ENCODE data around the gene CES2.

CES2 gene

DNA sequence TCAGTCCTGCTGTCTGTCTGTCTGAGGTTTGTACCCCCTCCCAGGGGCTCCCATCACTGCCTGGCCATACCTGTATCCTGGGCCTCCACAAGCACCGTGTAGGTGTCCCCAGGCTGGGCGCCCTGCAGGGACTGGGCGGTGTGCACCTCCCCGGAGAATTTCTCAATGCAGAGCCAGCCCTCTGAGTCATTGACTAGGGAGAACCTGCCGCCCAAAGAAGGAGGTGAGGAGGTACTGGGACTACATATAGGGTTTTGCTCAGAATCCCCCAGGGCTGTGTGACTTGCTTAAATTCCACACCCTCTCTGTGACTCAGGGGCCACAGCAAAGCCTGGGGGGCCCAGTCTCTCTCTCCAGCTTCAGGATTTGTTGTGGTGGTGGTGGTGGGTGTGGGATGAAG, 24.2 kb upstream of the CES2 start:
- no peaks in the 10 kb centered on the region for H3K4me1 ChIP-seq (ENCODE audit: insufficient read depth, low read length, severe bottlenecking)
- H3K27me3 ChIP-seq (ENCODE audit: insufficient read depth, low read length), result peaks cover 7% of the 10 kb centered on the region; the same call in 1 of the 2 replicates
- no peaks in the 10 kb centered on the region for H3K9me3 ChIP-seq (ENCODE audit: low read length)
- H3K36me3 ChIP-seq (ENCODE audit: insufficient read depth, low read length), result no peaks in the 10 kb centered on the region
- TF ChIP-seq, protein P1, sequence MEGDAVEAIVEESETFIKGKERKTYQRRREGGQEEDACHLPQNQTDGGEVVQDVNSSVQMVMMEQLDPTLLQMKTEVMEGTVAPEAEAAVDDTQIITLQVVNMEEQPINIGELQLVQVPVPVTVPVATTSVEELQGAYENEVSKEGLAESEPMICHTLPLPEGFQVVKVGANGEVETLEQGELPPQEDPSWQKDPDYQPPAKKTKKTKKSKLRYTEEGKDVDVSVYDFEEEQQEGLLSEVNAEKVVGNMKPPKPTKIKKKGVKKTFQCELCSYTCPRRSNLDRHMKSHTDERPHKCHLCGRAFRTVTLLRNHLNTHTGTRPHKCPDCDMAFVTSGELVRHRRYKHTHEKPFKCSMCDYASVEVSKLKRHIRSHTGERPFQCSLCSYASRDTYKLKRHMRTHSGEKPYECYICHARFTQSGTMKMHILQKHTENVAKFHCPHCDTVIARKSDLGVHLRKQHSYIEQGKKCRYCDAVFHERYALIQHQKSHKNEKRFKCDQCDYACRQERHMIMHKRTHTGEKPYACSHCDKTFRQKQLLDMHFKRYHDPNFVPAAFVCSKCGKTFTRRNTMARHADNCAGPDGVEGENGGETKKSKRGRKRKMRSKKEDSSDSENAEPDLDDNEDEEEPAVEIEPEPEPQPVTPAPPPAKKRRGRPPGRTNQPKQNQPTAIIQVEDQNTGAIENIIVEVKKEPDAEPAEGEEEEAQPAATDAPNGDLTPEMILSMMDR (IDR thresholded peaks at IDR 0.05; ENCODE audit: low read length), result no peak
- TF ChIP-seq EZH2 (IDR thresholded peaks at IDR 0.05; ENCODE audit: borderline replicate concordance, low read length), result no peak
- no peak overlapping the region for H3K27ac ChIP-seq (ENCODE audit: low read depth, low read length, poor library complexity, severe bottlenecking)
- no peak overlapping the region for H3K4me3 ChIP-seq (ENCODE audit: low read depth, low read length, poor library complexity, severe bottlenecking)
- no peaks in the 10 kb centered on the region for H3F3A ChIP-seq (ENCODE audit: insufficient read depth, low read length)
- H3K9me2 ChIP-seq (ENCODE audit: low read depth, low read length), result no peaks in the 10 kb centered on the region
- no peak overlapping the region for H3K9ac ChIP-seq (ENCODE audit: low read length)
- H2AFZ ChIP-seq (ENCODE audit: low read length), result no peak overlapping the region
- no peaks in the 10 kb centered on the region for H4K20me1 ChIP-seq (ENCODE audit: insufficient read depth, low read length)
- H3K79me2 ChIP-seq (ENCODE audit: insufficient read depth, low read length), result no peaks in the 10 kb centered on the region
- no peak overlapping the region for H3K4me2 ChIP-seq (ENCODE audit: low read length)

DNA sequence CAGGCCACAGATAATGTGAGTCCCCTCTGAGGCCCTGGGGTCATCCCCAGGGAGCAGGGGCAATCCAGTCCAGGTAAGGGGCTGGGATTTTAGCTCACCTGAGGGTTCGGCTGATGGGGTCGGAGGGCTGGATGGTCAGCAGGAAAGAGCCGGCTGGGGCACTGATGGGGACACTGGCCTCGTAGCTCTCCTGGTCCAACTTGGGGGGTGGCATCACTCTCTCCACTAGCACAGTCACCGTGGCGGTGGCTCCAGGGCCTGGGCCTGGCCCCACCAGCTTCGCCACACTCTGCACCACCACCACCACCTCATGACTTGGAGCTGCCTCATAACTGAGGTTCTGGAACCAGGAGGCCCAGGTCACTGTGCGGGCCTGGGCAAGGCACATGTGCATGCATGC, 23.5 kb upstream of the CES2 start:
- Histone ChIP-seq H3K4me3 (ENCODE audit: low read depth, low read length, poor library complexity, severe bottlenecking) (no peak overlapping the region), H3K9ac (ENCODE audit: low read length) (no peak overlapping the region), H3F3A (ENCODE audit: insufficient read depth, low read length) (no peaks in the 10 kb centered on the region), H3K4me2 (ENCODE audit: low read length) (no peak overlapping the region), H3K27me3 (ENCODE audit: insufficient read depth, low read length) (peaks cover 7% of the 10 kb centered on the region; the same call in 1 of the 2 replicates), H3K9me2 (ENCODE audit: low read depth, low read length) (no peaks in the 10 kb centered on the region), H4K20me1 (ENCODE audit: insufficient read depth, low read length) (no peaks in the 10 kb centered on the region), H3K4me1 (ENCODE audit: insufficient read depth, low read length, severe bottlenecking) (no peaks in the 10 kb centered on the region), H3K27ac (ENCODE audit: low read depth, low read length, poor library complexity, severe bottlenecking) (no peak overlapping the region), H2AFZ (ENCODE audit: low read length) (no peak overlapping the region), H3K36me3 (ENCODE audit: insufficient read depth, low read length) (no peaks in the 10 kb centered on the region), H3K9me3 (ENCODE audit: low read length) (no peaks in the 10 kb centered on the region), H3K79me2 (ENCODE audit: insufficient read depth, low read length) (no peaks in the 10 kb centered on the region)
- no peak for TF ChIP-seq EZH2 (IDR thresholded peaks at IDR 0.05; ENCODE audit: borderline replicate concordance, low read length)
- TF ChIP-seq, protein P1 (IDR thresholded peaks at IDR 0.05; ENCODE audit: low read length), result no peak

DNA sequence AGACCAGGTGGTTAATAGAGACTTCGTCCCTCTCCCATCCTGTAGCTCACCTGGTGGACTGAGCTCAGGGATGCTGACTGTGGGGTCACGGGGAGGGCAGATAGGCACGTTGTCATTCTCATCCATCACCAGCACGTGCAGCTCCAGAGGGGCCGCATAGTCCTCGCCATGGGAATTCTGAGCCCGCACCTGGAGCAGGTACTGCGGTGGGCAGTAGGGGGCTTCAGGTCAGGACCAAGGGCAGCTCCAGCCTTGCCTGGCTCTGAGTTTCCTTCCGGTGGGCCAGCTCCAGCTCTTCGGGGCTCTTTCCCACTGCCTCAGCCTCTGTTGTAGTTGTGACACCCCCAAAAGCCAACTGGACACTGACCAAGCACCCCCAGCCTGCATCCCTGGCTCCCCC, 22.2 kb upstream of the CES2 start:
- H3K9ac ChIP-seq (ENCODE audit: low read length), result no peak overlapping the region
- H4K20me1 ChIP-seq (ENCODE audit: insufficient read depth, low read length), result no peaks in the 10 kb centered on the region
- no peaks in the 10 kb centered on the region for H3K79me2 ChIP-seq (ENCODE audit: insufficient read depth, low read length)
- H2AFZ ChIP-seq (ENCODE audit: low read length), result no peak overlapping the region
- peaks cover 7% of the 10 kb centered on the region; the same call in 1 of the 2 replicates for H3K27me3 ChIP-seq (ENCODE audit: insufficient read depth, low read length)
- no peaks in the 10 kb centered on the region for H3K36me3 ChIP-seq (ENCODE audit: insufficient read depth, low read length)
- no peak for TF ChIP-seq EZH2 (IDR thresholded peaks at IDR 0.05; ENCODE audit: borderline replicate concordance, low read length)
- TF ChIP-seq, protein P1 (IDR thresholded peaks at IDR 0.05; ENCODE audit: low read length), result no peak
- no peak overlapping the region for H3K27ac ChIP-seq (ENCODE audit: low read depth, low read length, poor library complexity, severe bottlenecking)
- H3K4me2 ChIP-seq (ENCODE audit: low read length), result no peak overlapping the region
- H3K9me2 ChIP-seq (ENCODE audit: low read depth, low read length), result no peaks in the 10 kb centered on the region
- H3K4me3 ChIP-seq (ENCODE audit: low read depth, low read length, poor library complexity, severe bottlenecking), result no peak overlapping the region
- no peaks in the 10 kb centered on the region for H3K9me3 ChIP-seq (ENCODE audit: low read length)
- H3K4me1 ChIP-seq (ENCODE audit: insufficient read depth, low read length, severe bottlenecking), result no peaks in the 10 kb centered on the region
- H3F3A ChIP-seq (ENCODE audit: insufficient read depth, low read length), result no peaks in the 10 kb centered on the region
